Activated CD4-positive, alpha-beta T cell treated with anti-CD3 and anti-CD28 coated beads, Interleukin-2, amount 50 U/mL, for 24 hours (primary cell): Measurements from ENCODE around the gene SV2C.
"Not testable (repeated sequence)": the region's sequence is repeated elsewhere in the genome, so short reads cannot be mapped to it uniquely, and the experiment has no call there.

ENCODE experiments used
- DNase-seq, 2 donors: peaks; one replicate each; pipeline ENCODE4 v3.0.0-alpha.2; 2020; ENCODE audit warnings: low read depth in 1 of 2, low spot score in 1 of 2

The SV2C gene

GRCh38 chr5:76082772-76083554, at the start of gene SV2C:
Gene SV2C, plus strand, starts transcription at chr5:76083383. Its CDS starts 48,368 bp downstream, at chr5:76131751.
- peak in 1 of 2 donors; percentile 11 for DNase-seq

GRCh38 chr5:76037736-76038151, 45.4 kb upstream of the SV2C start:
- DNase-seq: not testable (repeated sequence)

GRCh38 chr5:76038212-76038611, 45.0 kb upstream of the SV2C start:
- no peak for DNase-seq

- DNase-seq: no peak
These were observed 42.4 kb upstream of the SV2C start for GRCh38 chr5:76040806-76041205.

- DNase-seq: no peak
These were observed 41.3 kb upstream of the SV2C start for GRCh38 chr5:76041863-76042262.

GRCh38 chr5:76046741-76047140, 36.4 kb upstream of the SV2C start:
- DNase-seq: no peak

- no peak for DNase-seq
These were observed 33.0 kb upstream of the SV2C start for GRCh38 chr5:76050134-76050533.

- no peak for DNase-seq
These were observed 20.6 kb upstream of the SV2C start for GRCh38 chr5:76062502-76063041.

GRCh38 chr5:76065258-76065657, 17.9 kb upstream of the SV2C start:
- no peak for DNase-seq

- no peak for DNase-seq
These were observed 14.0 kb upstream of the SV2C start for GRCh38 chr5:76069061-76069735.

- DNase-seq: no peak
These were observed 8.6 kb upstream of the SV2C start for GRCh38 chr5:76074487-76075065.

- DNase-seq: no peak
These were observed 1.1 kb upstream of the SV2C start for GRCh38 chr5:76081811-76082771.

- DNase-seq: no peak
These were observed 642 bp downstream of the SV2C start for GRCh38 chr5:76083555-76084495.

GRCh38 chr5:76084496-76085242, 1.5 kb downstream of the SV2C start:
- DNase-seq: no peak

GRCh38 chr5:76085243-76085579, 2.0 kb downstream of the SV2C start:
- no peak for DNase-seq

GRCh38 chr5:76086095-76086494, 2.9 kb downstream of the SV2C start:
- no peak for DNase-seq

- DNase-seq: not testable (repeated sequence)
These were observed 6.0 kb downstream of the SV2C start for GRCh38 chr5:76089156-76089555.

- no peak for DNase-seq
These were observed 8.2 kb downstream of the SV2C start for GRCh38 chr5:76091351-76091750.

GRCh38 chr5:76099286-76099702, 16.1 kb downstream of the SV2C start:
- no peak for DNase-seq
